Endothelial cell of umbilical vein (primary cell): Measurements from ENCODE around the gene BEX3. TPM values are rescaled to one million over a fixed set of nuclear protein-coding genes. Genes with fewer than 3 reads are reported as not detected.

Source experiments
- BruUV-seq: library from RNA; stranded (reverse); fragments of 400-500 nt; replicated peaks from 2 replicates; lab custom pipeline; 2021; lab: Mats Ljungman, UMichigan
- CTCF ChIA-PET: fragments of 300-600, 350-600 bp; sonication (Branson Sonifier 250); formaldehyde crosslinking; loops from one replicate; lab custom pipeline; 2021; ENCODE audit warnings: antibody characterized with exemption, inconsistent platforms; lab: Charles Lee
- POLR2A ChIA-PET: fragments of 300-600, 350-600 bp; sonication (Branson Sonifier 250); formaldehyde crosslinking; loops from one replicate; lab custom pipeline; 2021; ENCODE audit warnings: antibody characterized with exemption, inconsistent platforms; lab: Charles Lee
- DNase-seq: peaks from one replicate; pipeline ENCODE4 v3.0.0-alpha.2; 2011; ENCODE audit warnings: low read depth, low spot score
- FAIRE-seq: peaks from 2 replicates; lab custom pipeline; 2011; peaks lifted over from hg19 to GRCh38; lab: Jason Lieb, UNC
- H2AFZ ChIP-seq: 2 replicates; pipeline ENCODE4 v1.6.0; 2012; ENCODE audit warnings: low read depth, low read length, control low read depth, inconsistent platforms
- H3K27ac ChIP-seq: 2 replicates; pipeline ENCODE4 v1.5.1; 2011; ENCODE audit warnings: low read depth, mild to moderate bottlenecking, control low read depth, low read length, moderate library complexity; ENCODE audit not compliant: insufficient read depth
- H3K27me3 ChIP-seq, 2 experiments: 2 replicates each; pipeline versions ENCODE4 v1.6.0 to v1.6.1; 2011; ENCODE audit warnings: low read length in 2 of 2, mixed read lengths in 1 of 2; ENCODE audit not compliant: control insufficient read depth in 2 of 2, insufficient read depth in 2 of 2
- H3K36me3 ChIP-seq, 2 experiments: 2 replicates in 1 of 2; 3 replicates in 1 of 2; pipeline ENCODE4 v1.5.1; 2011; ENCODE audit warnings: low read length in 2 of 2, mild to moderate bottlenecking in 1 of 2, moderate library complexity in 1 of 2; ENCODE audit not compliant: control insufficient read depth in 2 of 2, insufficient read depth in 2 of 2; ENCODE audit errors: extremely low read depth in 1 of 2
- H3K4me1 ChIP-seq: 3 replicates; pipeline ENCODE4 v1.5.1; 2011; ENCODE audit warnings: mild to moderate bottlenecking, low read length; ENCODE audit not compliant: control insufficient read depth, insufficient read depth; ENCODE audit errors: extremely low read depth
- H3K4me2 ChIP-seq: 2 replicates; pipeline ENCODE4 v1.6.1; 2011; ENCODE audit warnings: low read length, control low read depth, mixed read lengths; ENCODE audit not compliant: insufficient read depth
- H3K4me3 ChIP-seq, 3 experiments: fragments of 200-600 bp in 1 of 3; sonication (generic), shearing (Covaris generic) in 1 of 3; replicated peaks in 1 of 3; 2 replicates each; pipeline ENCODE4 v1.5.1; 2011 to 2016; ENCODE audit warnings: control low read depth in 3 of 3, low read length in 3 of 3, mild to moderate bottlenecking in 2 of 3, inconsistent platforms in 1 of 3, low read depth in 1 of 3, moderate library complexity in 1 of 3; ENCODE audit not compliant: insufficient read depth in 1 of 3
- H3K79me2 ChIP-seq: 2 replicates; pipeline ENCODE4 v1.6.0; 2012; ENCODE audit warnings: low read length, inconsistent platforms; ENCODE audit not compliant: control insufficient read depth, insufficient read depth
- H3K9ac ChIP-seq: replicated peaks from 2 replicates; pipeline ENCODE3; 2011; ENCODE audit warnings: low read length, control low read depth; ENCODE audit not compliant: insufficient read depth; ENCODE audit errors: extremely low read depth
- H3K9me1 ChIP-seq: replicated peaks from 3 replicates; pipeline ENCODE4 v1.6.0; 2011; ENCODE audit warnings: mild to moderate bottlenecking, low read length; ENCODE audit not compliant: control insufficient read depth, insufficient read depth; ENCODE audit errors: extremely low read depth
- H3K9me3 ChIP-seq: replicated peaks from 2 replicates; pipeline ENCODE4 v1.5.1; 2012; ENCODE audit warnings: low read length, inconsistent platforms; ENCODE audit not compliant: control insufficient read depth, insufficient read depth
- H4K20me1 ChIP-seq: replicated peaks from 2 replicates; pipeline ENCODE3; 2011; ENCODE audit warnings: mild to moderate bottlenecking, low read length; ENCODE audit not compliant: control insufficient read depth, insufficient read depth; ENCODE audit errors: extremely low read depth
- EZH2 ChIP-seq: IDR thresholded peaks from 2 replicates; pipeline ENCODE4 v1.6.1; 2012; ENCODE audit warnings: borderline replicate concordance, low read depth, mild to moderate bottlenecking, moderate library complexity, low read length, inconsistent platforms; ENCODE audit not compliant: severe bottlenecking
- FOS ChIP-seq: IDR thresholded peaks from 2 replicates; pipeline ENCODE4 v1.6.1; 2011; ENCODE audit warnings: mild to moderate bottlenecking, low read length, moderate library complexity, borderline replicate concordance; ENCODE audit not compliant: insufficient read depth
- GATA2 ChIP-seq: IDR thresholded peaks from 2 replicates; pipeline ENCODE4 v1.7.0; 2011; ENCODE audit warnings: low read depth, mild to moderate bottlenecking, moderate library complexity, mixed read lengths, low read length; ENCODE audit not compliant: insufficient read length, insufficient read depth
- JUN ChIP-seq: IDR thresholded peaks from 2 replicates; pipeline ENCODE4 v1.6.1; 2011; ENCODE audit warnings: borderline replicate concordance, low read depth; ENCODE audit not compliant: insufficient read length, insufficient read depth
- MYC ChIP-seq: IDR thresholded peaks from one replicate; pipeline ENCODE4 v1.6.1; 2011; ENCODE audit warnings: mild to moderate bottlenecking, low read depth, low read length
- POLR2A ChIP-seq: IDR thresholded peaks from 2 replicates; pipeline ENCODE4 v1.6.1; 2012; ENCODE audit warnings: low read depth, mild to moderate bottlenecking, control low read depth, low read length
- POLR2AphosphoS5 ChIP-seq: IDR thresholded peaks from 2 replicates; pipeline ENCODE4 v1.6.1; 2012; ENCODE audit warnings: low read depth, mild to moderate bottlenecking, control low read depth, low read length, moderate library complexity; ENCODE audit not compliant: insufficient read depth
- dilution Hi-C: fragments of 300-500 bp; cut with MboI; formaldehyde crosslinking; loops from one replicate; pipeline ENCODE4 v1.15.0; 2019; ENCODE audit warnings: low sequenced_read_pairs; ENCODE audit not compliant: extremely low pct_ligation_motif_present
- intact Hi-C: fragments of 100-400 bp; cut with micrococcal nuclease; formaldehyde crosslinking; loops from one replicate; pipeline ENCODE4 v1.10.0; 2022
- polyA plus RNA-seq, 4 experiments: library from polyadenylated mRNA; depleted of rRNA in 3 of 4; stranded (reverse) in 3 of 4; unstranded in 1 of 4; fragments of >200 nt; gene quantifications; 2 replicates each; pipeline versions ENCODE4 v1.2.1 to v1.2.3, GENCODE V29; 2011 to 2012; ENCODE audit warnings: missing spikeins in 1 of 4
- total RNA-seq: library from RNA; stranded (reverse); gene quantifications from 2 replicates; pipeline ENCODE4 v1.2.3, GENCODE V29; 2021
- TF ChIP-seq, protein P1 (sequence below), 2 donors: IDR thresholded peaks; 1 replicate in 1 of 2; 2 replicates in 1 of 2; pipeline ENCODE4 v1.5.1; 2011; ENCODE audit warnings: low read length in 2 of 2, mild to moderate bottlenecking in 2 of 2, moderate library complexity in 2 of 2, control low read depth in 1 of 2, inconsistent platforms in 1 of 2, low read depth in 1 of 2; ENCODE audit not compliant: insufficient read depth in 1 of 2; ENCODE audit errors: extremely low read depth in 1 of 2
- TF ChIP-seq, protein P2 (sequence below): IDR thresholded peaks from 2 replicates; pipeline ENCODE4 v1.6.1; 2011; ENCODE audit not compliant: insufficient read depth, insufficient read length

BEX3 gene
- total and polyA plus RNA-seq, 2 donors (not counting 3 experiments of a cell fraction or from before 2014, with no cell fraction given), result 227 to 332 TPM

DNA sequence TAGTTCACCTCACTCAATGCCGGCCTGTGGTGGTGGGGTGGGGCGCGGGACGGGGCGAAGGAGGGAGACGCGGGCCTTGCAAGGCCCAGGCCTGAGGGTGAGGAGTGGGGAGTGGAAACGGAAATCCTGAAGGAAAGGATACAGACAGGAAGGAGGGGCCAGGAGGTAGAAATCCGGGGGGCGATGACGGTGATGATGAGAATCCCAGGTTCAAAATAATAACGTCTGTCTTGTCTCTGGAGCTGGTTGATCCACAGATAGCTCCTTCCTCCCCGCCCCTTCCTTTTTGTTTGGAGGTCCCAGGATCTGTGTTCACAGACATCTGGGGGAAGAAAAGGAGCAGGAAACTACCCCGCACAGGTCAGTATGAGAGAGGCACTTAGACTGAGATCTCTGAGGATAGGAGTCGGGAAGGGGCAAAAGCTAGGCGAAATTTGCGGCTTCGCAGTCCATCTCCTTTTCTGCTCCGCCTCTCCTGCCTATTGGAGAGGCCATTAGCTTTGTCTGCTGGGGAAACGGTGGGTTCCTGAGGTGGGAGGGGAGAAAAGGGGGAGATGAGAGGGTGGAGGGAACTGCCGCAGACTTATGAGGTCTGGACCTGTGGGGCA lies 45.6 kb upstream of the BEX3 start:
- POLR2A ChIA-PET, result no interaction called here
- FAIRE-seq, result peak; percentile 62
- intact Hi-C loops, result no loop called here

More for the DNA sequence above, 45.6 kb upstream of the BEX3 start:
- no TSS peak for BruUV-seq
- Histone ChIP-seq H3K27ac (no peak overlapping the region), H3K4me1 (peaks cover 11% of the 10 kb centered on the region), H3K27me3 (no peaks in the 10 kb centered on the region), H3K79me2 (no peaks in the 10 kb centered on the region), H4K20me1 (no peaks in the 10 kb centered on the region), H3K4me3 (peak overlapping the region in 2 of 3 experiments; percentile 18 to 46), H2AFZ (peak overlapping the region; percentile 95), H3K9ac (peak overlapping the region; percentile 21), H3K9me3 (no peaks in the 10 kb centered on the region), H3K4me2 (peak overlapping the region; percentile 76), H3K36me3 (no peaks in the 10 kb centered on the region), H3K9me1 (no peaks in the 10 kb centered on the region)
- peak; percentile 12 for DNase-seq
- dilution Hi-C loops, result no loop called here
- TF ChIP-seq, protein P1, sequence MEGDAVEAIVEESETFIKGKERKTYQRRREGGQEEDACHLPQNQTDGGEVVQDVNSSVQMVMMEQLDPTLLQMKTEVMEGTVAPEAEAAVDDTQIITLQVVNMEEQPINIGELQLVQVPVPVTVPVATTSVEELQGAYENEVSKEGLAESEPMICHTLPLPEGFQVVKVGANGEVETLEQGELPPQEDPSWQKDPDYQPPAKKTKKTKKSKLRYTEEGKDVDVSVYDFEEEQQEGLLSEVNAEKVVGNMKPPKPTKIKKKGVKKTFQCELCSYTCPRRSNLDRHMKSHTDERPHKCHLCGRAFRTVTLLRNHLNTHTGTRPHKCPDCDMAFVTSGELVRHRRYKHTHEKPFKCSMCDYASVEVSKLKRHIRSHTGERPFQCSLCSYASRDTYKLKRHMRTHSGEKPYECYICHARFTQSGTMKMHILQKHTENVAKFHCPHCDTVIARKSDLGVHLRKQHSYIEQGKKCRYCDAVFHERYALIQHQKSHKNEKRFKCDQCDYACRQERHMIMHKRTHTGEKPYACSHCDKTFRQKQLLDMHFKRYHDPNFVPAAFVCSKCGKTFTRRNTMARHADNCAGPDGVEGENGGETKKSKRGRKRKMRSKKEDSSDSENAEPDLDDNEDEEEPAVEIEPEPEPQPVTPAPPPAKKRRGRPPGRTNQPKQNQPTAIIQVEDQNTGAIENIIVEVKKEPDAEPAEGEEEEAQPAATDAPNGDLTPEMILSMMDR (IDR thresholded peaks at IDR 0.05; ENCODE audit: extremely low read depth in 1 of 2, insufficient read depth in 1 of 2, low read depth in 1 of 2, low read length in 2 of 2), result no peak
- TF ChIP-seq FOS (no peak), POLR2AphosphoS5 (no peak), JUN (no peak), EZH2 (no peak), GATA2 (no peak), MYC (no peak), POLR2A (no peak)
- TF ChIP-seq, protein P2, sequence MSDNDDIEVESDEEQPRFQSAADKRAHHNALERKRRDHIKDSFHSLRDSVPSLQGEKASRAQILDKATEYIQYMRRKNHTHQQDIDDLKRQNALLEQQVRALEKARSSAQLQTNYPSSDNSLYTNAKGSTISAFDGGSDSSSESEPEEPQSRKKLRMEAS, result no peak
- CTCF ChIA-PET, result interaction anchor here (0.9 to 1.0 kb wide), 2 partner anchors 9 to 11 kb away, joined by 3 to 4 read pairs; no protein-coding TSS in a partner anchor
